ENCODE data around the gene NUP62CL. TPM values are rescaled to one million over a fixed set of nuclear protein-coding genes. Genes with fewer than 3 reads are reported as not detected.
"Not testable (repeated sequence)": the region's sequence is repeated elsewhere in the genome, so short reads cannot be mapped to it uniquely, and the experiment has no call there.

The NUP62CL gene
- total RNA-seq, 4 donors from 2014 or later = 4.4 to 17.7 (median 5.4) TPM; not detected in 1

- intact Hi-C loops (cut with DNase I; ENCODE audit: low total_unique reads) = no loop called here
- no peak overlapping the region for H3K27ac ChIP-seq
- DNase-seq = no peak
- no peaks in the 10 kb centered on the region for H3K9me3 ChIP-seq
- TF ChIP-seq CTCF (IDR thresholded peaks at IDR 0.05) (no peak), POLR2A (IDR thresholded peaks at IDR 0.05) (no peak)
- H3K36me3 ChIP-seq = no peaks in the 10 kb centered on the region
- peaks cover 0 to 4% of the 10 kb centered on the region in 2 donors for H3K27me3 ChIP-seq
- no peaks in the 10 kb centered on the region for H3K4me1 ChIP-seq
- no peak overlapping the region for H3K4me3 ChIP-seq
Measured at GRCh38 chrX:107197319-107197718, 8.9 kb downstream of the NUP62CL start.

GRCh38 chrX:107171369-107172102, 34.7 kb downstream of the NUP62CL start:
- Histone ChIP-seq H3K27me3 (no peaks in the 10 kb centered on the region), H3K9me3 (no peaks in the 10 kb centered on the region), H3K4me1 (no peaks in the 10 kb centered on the region), H3K4me3 (no peak overlapping the region), H3K36me3 (no peaks in the 10 kb centered on the region), H3K27ac (no peak overlapping the region)
- intact Hi-C loops (cut with DNase I; ENCODE audit: low total_unique reads) = no loop called here
- no peak for DNase-seq
- TF ChIP-seq POLR2A (IDR thresholded peaks at IDR 0.05) = no peak
- no peak for TF ChIP-seq CTCF (IDR thresholded peaks at IDR 0.05)

- Histone ChIP-seq H3K27ac (no peak overlapping the region), H3K4me3 (no peak overlapping the region), H3K36me3 (no peaks in the 10 kb centered on the region), H3K4me1 (no peaks in the 10 kb centered on the region), H3K9me3 (no peaks in the 10 kb centered on the region), H3K27me3 (no peaks in the 10 kb centered on the region)
- DNase-seq = no peak
- no peak for TF ChIP-seq POLR2A (IDR thresholded peaks at IDR 0.05)
- no peak for TF ChIP-seq CTCF (IDR thresholded peaks at IDR 0.05)
- intact Hi-C loops (cut with DNase I; ENCODE audit: low total_unique reads) = no loop called here
Measured at GRCh38 chrX:107168712-107169111, 37.5 kb downstream of the NUP62CL start.

GRCh38 chrX:107168257-107168656, 38.0 kb downstream of the NUP62CL start:
- no peak for DNase-seq
- Histone ChIP-seq H3K27ac (no peak overlapping the region), H3K4me3 (no peak overlapping the region), H3K9me3 (no peaks in the 10 kb centered on the region), H3K36me3 (no peaks in the 10 kb centered on the region), H3K27me3 (no peaks in the 10 kb centered on the region), H3K4me1 (no peaks in the 10 kb centered on the region)
- TF ChIP-seq POLR2A (IDR thresholded peaks at IDR 0.05) (no peak), CTCF (IDR thresholded peaks at IDR 0.05) (no peak)
- intact Hi-C loops (cut with DNase I; ENCODE audit: low total_unique reads) = no loop called here

GRCh38 chrX:107167163-107167921, 38.9 kb downstream of the NUP62CL start:
- no peak for TF ChIP-seq POLR2A (IDR thresholded peaks at IDR 0.05)
- TF ChIP-seq CTCF (IDR thresholded peaks at IDR 0.05) = no peak
- Histone ChIP-seq H3K9me3 (no peaks in the 10 kb centered on the region), H3K4me3 (no peak overlapping the region), H3K27me3 (no peaks in the 10 kb centered on the region), H3K27ac (no peak overlapping the region), H3K36me3 (no peaks in the 10 kb centered on the region), H3K4me1 (no peaks in the 10 kb centered on the region)
- intact Hi-C loops (cut with DNase I; ENCODE audit: low total_unique reads) = no loop called here
- DNase-seq = no peak

- H3K9me3 ChIP-seq; H3K4me1 ChIP-seq; H3K36me3 ChIP-seq; H3K4me3 ChIP-seq; H3K27me3 ChIP-seq; H3K27ac ChIP-seq; intact Hi-C loops (cut with DNase I; ENCODE audit: low total_unique reads); DNase-seq: not testable (repeated sequence)
Measured at GRCh38 chrX:107157618-107158017, 48.6 kb downstream of the NUP62CL start.

- H3K9me3 ChIP-seq; H3K36me3 ChIP-seq; H3K4me1 ChIP-seq; intact Hi-C loops (cut with DNase I; ENCODE audit: low total_unique reads); H3K27me3 ChIP-seq; H3K4me3 ChIP-seq; H3K27ac ChIP-seq; DNase-seq: not testable (repeated sequence)
Measured at GRCh38 chrX:107155621-107156430, 50.4 kb downstream of the NUP62CL start.

Measured in uterus (tissue), 4 donors.